Central memory CD4-positive, alpha-beta T cell (primary cell): ENCODE results near the gene SRGAP3.

Source experiments
- DNase-seq: peaks from one replicate; pipeline ENCODE4 v3.0.0; 2022

The SRGAP3 gene

GRCh38 chr3:9040996-9041395 lies 208.4 kb downstream of the SRGAP3 start:
- DNase-seq, result no peak

GRCh38 chr3:9037144-9037711 lies 212.2 kb downstream of the SRGAP3 start:
- DNase-seq, result no peak

DNA sequence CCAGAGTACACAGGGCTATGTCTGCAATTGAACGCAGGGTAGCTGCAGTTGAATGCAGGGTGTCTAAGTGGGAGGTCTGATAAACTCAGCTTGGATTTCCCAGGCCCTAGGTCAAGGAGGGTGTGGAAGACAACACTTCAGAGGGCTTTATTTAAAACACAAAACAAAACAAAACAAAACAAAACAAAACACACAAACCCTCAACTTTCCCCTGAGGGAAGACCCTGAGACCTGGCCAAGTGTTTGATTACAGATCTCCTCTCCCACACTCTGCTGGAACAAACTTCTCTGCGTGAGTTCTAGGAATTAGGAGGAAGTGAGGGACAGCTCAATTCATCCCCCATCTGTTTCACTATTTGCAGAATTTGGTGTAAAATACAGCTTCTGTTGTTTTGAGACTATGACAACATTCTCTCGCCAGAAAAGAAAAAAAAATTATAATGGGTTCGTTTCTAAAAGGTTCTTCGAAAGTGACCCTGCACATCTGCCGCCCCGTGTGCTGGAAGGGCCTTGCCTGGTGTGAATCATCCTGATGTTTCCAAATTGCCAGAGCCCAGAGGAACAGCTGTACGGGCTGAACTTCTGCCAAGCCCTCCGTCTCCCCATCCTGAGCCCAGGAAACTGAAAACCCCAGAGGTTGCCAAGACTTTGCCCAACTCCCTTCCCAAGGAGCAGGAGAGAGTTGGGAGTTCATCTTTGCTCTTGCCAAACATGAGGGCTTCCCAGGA lies 212.9 kb downstream of the SRGAP3 start:
- no peak for DNase-seq

- no peak for DNase-seq
Measured at GRCh38 chr3:9035961-9036360, 213.5 kb downstream of the SRGAP3 start.

DNA sequence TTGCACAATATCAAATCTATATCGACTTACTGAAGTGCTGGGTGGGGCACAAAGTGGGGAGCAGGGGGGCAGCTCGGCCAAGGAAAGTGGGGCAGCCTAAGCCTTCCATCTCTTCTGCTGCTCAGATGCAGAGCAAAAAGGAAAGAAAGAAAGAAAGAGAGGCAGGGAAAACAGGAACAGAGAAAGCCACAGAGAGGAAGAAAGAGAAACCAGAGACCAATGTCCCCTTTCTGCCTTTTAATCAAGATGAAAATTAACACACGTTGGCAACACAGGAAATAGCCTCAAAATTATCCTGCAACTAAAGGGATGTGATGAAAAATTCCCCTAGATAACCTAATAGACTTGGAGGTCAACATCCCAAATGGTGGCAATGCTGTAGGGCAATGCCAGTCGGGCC lies 214.0 kb downstream of the SRGAP3 start:
- no peak for DNase-seq

DNA sequence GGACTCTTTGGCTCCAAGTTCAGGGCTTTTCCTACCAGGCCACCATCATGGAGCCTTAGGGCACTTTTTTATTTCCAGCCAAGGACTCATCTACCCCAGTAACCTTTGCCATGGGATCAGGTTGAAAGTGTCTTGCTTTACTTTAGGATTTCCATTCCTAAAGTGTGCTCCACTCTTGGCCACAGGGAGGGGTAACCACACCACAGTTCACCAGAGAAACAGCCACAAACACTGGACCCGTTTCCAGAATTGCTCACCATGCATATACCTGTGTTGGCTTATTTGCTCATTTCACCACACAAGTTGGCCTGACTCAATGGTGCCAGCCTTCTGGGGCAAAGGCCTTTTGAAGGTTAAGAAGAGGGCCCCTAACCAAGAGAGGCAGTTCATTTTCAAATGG lies 215.6 kb downstream of the SRGAP3 start:
- no peak for DNase-seq

- DNase-seq, result no peak
Measured at GRCh38 chr3:9032231-9032777, 217.1 kb downstream of the SRGAP3 start.

DNA sequence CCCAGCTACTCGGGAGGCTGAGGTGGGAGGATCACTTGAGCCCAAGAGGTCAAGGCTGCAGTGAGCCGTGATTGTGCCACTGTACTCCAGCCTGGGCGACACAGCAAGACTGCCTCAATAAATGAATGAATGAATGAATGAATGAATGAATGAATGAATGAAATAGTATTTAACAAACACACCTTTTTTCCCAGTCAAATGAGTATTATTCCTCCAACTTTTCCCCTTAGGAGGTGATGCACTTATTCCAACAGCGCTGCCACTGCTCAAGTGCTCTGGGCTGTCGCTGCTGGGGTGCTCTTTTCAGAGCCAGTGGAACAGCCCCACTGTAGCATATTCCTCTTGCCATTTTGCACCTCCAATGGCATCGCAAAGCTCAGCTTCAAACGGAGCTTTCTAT lies 219.4 kb downstream of the SRGAP3 start:
- no peak for DNase-seq

- no peak for DNase-seq
Measured at GRCh38 chr3:9028134-9028533, 221.3 kb downstream of the SRGAP3 start.

DNA sequence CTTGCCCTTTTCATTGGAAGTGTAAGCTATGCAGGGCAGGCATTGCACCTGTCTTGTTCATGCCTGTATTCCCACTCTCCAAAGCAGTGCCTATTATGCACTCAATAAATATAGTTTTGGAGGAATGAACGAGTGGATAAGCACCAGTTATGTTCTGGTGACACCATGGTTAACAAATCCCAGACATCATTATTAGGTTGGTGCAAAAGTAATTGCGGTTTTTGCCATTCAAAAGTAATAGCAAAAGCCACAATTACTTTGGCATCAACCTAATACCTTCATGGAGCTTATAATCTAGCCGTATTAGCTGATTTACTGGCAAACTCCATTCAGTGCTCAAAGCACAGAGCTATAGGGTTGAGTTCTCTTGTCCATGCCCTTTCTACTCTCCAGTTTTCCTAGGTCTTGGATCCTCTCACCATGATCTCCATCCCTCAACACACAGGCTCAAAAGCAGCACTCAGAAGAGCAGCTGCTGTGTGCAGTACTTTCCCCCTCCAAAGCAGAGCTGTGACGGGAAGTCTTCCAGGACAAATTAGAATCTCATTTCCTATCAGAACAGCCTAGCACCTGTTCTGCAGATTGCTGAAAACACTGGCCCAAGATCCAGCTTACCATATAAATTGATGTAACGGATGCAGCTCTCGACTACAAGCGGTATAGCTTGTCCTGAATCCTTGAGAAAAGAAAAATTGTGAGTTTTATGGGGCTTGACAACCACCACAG lies 223.0 kb downstream of the SRGAP3 start:
- no peak for DNase-seq

DNA sequence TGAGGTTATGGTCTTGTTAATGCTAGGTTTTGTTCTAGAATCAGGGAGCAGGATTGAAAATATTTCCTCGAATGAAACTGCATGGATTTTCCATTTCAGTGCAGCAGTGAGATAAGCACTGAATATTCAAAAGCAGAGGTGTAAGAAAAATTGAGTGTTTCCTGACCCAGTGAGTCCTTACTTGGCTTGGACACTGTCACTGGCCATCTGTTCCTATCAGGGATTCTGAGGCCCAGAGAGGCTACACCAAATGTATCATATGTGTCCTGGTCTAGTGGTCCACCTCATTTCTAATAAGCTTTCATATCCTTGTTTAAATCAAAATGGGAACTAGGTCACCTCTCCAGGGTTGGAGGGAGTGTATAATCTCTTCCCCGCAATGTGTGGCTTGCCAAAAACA lies 225.1 kb downstream of the SRGAP3 start:
- no peak for DNase-seq

- no peak for DNase-seq
Measured at GRCh38 chr3:9023226-9023590, 226.2 kb downstream of the SRGAP3 start.

GRCh38 chr3:9022305-9023225 lies 226.9 kb downstream of the SRGAP3 start:
- DNase-seq, result no peak

DNA sequence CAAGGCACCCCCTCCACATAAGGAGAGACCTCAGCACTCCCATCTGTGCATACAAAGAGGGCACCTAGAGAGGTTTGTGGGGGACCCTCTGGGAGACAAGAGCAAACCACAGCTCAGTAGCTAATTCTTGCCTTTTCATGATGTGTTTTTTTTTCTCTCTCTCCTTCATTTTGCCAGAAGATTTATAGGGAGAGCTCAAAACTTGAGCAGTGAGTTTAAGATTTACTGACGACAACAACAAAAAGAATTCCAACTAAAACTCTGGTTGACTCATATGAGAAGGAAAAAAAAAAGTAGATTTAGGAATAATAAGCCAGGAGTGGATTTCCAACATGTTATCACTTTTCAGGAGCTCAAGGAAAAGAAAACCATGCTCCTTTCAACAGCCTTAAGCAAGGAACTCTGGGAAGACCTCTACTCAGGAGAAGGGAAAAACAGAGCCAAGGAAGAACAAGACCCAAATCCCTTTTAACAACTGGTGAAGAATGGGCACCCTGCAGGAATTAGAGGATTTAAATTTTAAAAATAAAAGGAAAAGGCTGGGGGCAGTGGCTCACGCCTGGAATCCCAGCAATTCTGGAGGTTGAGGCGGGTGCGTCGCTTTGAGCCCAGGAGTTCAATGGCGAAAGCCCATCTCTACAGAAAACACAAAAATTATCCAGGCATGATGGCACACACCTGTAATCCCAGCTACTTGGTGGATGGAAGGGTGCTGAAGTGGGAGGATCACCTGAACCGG lies 228.0 kb downstream of the SRGAP3 start:
- no peak for DNase-seq

GRCh38 chr3:9020426-9020825 lies 229.0 kb downstream of the SRGAP3 start:
- DNase-seq, result no peak

DNA sequence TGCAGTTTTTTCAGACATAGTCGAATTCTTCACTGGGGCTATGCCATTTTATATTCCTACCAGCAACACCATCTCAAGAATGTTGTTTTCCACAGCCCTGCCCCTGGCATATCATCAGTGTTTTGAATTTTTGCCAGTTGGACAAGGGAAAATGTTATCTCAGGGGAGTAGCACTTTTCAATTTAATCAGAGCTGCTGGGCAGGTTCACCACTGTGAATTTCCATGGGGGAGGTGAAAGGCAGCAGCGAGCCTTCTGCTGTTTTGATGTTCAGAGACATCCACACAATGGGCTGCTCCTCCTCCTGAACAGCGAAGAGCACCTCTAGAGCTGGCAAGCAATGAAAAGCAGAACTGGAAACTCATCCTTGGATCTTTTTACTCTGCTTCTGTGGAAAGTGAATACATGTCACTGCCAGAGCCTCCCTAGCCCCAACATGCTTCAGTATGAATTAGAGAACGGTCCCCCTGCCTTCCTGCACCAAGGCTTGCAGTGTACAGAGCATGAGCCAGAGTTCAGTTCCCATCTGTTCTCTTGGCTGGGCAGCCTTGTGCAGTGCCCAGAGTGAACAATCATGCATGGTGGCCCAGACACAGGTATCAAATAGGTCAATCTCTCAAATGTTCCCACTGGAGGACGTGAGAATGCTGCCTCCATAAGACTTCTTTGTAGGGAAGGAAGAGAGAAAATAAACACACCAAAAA lies 230.0 kb downstream of the SRGAP3 start:
- DNase-seq, result no peak

DNA sequence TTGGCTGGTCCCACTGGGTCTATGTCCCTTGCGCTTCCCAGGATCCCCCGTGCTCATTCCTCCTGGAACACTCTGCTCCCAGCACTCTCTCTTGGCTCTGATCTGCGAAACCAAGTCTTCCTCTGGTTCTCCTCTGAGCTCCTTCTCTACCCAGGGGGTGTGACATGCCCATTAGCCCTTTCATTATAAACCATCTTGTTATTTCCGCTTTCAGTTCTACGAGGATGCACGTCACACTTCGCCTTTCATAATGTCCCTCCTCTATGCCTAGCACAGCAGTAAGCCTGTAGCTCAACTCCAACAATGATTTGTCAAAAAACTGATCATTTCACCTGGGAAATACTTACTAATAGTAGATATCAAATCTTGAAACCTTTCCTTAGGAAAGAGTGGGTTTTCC lies 234.2 kb downstream of the SRGAP3 start:
- no peak for DNase-seq

- no peak for DNase-seq
Measured at GRCh38 chr3:9013782-9014563, 235.5 kb downstream of the SRGAP3 start.

DNA sequence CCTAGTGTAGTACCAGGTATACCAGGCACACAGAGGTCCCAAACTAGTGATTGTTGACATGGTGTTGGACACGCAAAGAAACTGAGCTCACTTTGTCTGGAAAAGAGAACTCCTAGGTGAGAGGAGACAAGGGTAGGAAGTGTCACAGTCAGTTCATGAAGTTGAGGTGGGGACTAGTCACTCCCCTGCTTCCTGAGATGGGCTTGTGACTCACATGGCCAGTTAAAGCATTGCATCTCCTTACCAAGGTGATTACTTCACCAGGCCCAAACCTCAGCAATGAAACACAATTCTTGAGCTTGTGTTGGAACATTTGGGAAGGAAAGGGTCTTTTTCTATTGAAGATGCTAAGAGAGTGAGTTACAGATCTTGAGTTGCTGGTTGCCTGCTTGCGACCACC lies 236.9 kb downstream of the SRGAP3 start:
- no peak for DNase-seq

DNA sequence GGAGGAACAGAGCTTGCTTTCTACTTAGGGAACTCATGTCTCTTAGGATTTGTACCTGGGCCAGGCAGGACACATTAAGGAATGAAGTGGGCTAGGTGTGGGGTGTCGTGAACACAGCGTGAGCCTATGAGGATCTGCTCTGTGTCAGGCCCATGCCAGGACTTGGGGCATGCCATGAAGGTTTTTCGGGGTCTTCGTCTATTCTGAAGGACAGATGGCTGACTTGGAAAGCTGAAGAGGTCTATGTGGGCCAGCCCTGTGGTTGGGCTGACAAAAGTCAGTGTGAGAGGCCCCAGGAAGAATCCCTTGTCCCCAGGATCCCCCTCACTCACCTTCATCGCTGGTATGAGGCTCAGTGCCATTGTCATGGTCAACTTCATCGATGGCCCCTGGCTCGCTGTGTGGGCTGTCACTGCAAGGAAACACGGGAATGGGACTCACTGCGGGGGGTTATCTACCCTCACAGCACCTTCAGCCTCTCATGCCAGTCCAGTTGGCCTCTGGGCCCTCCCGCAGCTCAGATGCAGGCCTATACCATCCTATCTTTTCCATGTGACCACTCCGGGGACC lies 239.4 kb downstream of the SRGAP3 start:
- no peak for DNase-seq
